IMR-90 (cell line): ENCODE measurements around the gene GGT6. TPM values are rescaled to one million over a fixed set of nuclear protein-coding genes. Genes with fewer than 3 reads are reported as not detected.

Source experiments
- ATAC-seq: fragments of 200-7000 bp; cut with Tn5 transposase; 2 replicates; pipeline ENCODE4 v1.9.1; 2020; ENCODE audit warnings: low read depth, mild to moderate bottlenecking, moderate library complexity
- BruUV-seq: library from RNA; stranded (reverse); fragments of 400-500 nt; replicated peaks from 2 replicates; lab custom pipeline; 2021; lab: Mats Ljungman, UMichigan
- CTCF ChIA-PET: fragments of 300-600 bp; formaldehyde crosslinking; extraction: SDS; loops from one replicate; lab custom pipeline; 2021; ENCODE audit warnings: antibody characterized with exemption; lab: Yijun Ruan, JAX
- POLR2A ChIA-PET: fragments of 300-600 bp; sonication (Branson Sonifier 250); formaldehyde crosslinking; loops from one replicate; lab custom pipeline; 2022; ENCODE audit warnings: antibody characterized with exemption; ENCODE audit not compliant: unreplicated experiment; lab: Charles Lee
- DNase-seq: peaks from one replicate; pipeline ENCODE4 v3.0.0; 2013
- H2AFZ ChIP-seq: replicated peaks from 2 replicates; pipeline ENCODE3; 2013; ENCODE audit warnings: low read length, mild to moderate bottlenecking; ENCODE audit not compliant: poor library complexity
- H2AK5ac ChIP-seq: 2 replicates; pipeline ENCODE4 v1.6.1; 2013; ENCODE audit warnings: low read depth, low read length, inconsistent platforms
- H2AK9ac ChIP-seq: replicated peaks from 2 replicates; pipeline ENCODE3; 2013; ENCODE audit warnings: mild to moderate bottlenecking, low read depth, low read length, moderate library complexity; ENCODE audit not compliant: poor library complexity
- H2BK120ac ChIP-seq: 2 replicates; pipeline ENCODE4 v1.6.1; 2013; ENCODE audit warnings: low read depth, low read length, inconsistent platforms
- H2BK15ac ChIP-seq: 3 replicates; pipeline ENCODE4 v1.6.1; 2013; ENCODE audit warnings: low read depth, low read length, inconsistent platforms
- H2BK20ac ChIP-seq: 2 replicates; pipeline ENCODE4 v1.6.1; 2013; ENCODE audit warnings: low read depth, mild to moderate bottlenecking, inconsistent platforms, low read length, moderate library complexity
- H2BK5ac ChIP-seq: 2 replicates; pipeline ENCODE4 v1.6.1; 2013; ENCODE audit warnings: mild to moderate bottlenecking, low read depth, low read length, inconsistent platforms; ENCODE audit not compliant: poor library complexity, severe bottlenecking
- H3K14ac ChIP-seq: replicated peaks from 2 replicates; pipeline ENCODE4 v1.6.1; 2013; ENCODE audit warnings: low read depth, low read length, inconsistent platforms
- H3K18ac ChIP-seq: 2 replicates; pipeline ENCODE4 v1.6.1; 2013; ENCODE audit warnings: low read depth, low read length, control low read depth
- H3K23ac ChIP-seq: 2 replicates; pipeline ENCODE4 v1.6.1; 2013; ENCODE audit warnings: low read depth, low read length, inconsistent platforms
- H3K27ac ChIP-seq: 2 replicates; pipeline ENCODE4 v1.5.1; 2013; ENCODE audit warnings: mild to moderate bottlenecking, control low read depth, low read length; ENCODE audit not compliant: insufficient read depth
- H3K27me3 ChIP-seq: 2 replicates; pipeline ENCODE4 v1.6.1; 2013; ENCODE audit warnings: low read length; ENCODE audit not compliant: control insufficient read depth, insufficient read depth
- H3K36me3 ChIP-seq: 2 replicates; pipeline ENCODE4 v1.6.1; 2013; ENCODE audit warnings: low read length, mixed read lengths; ENCODE audit not compliant: control insufficient read depth, insufficient read depth
- H3K4ac ChIP-seq: 2 replicates; pipeline ENCODE4 v1.6.1; 2013; ENCODE audit warnings: low read depth, low read length, inconsistent platforms
- H3K4me1 ChIP-seq: 2 replicates; pipeline ENCODE4 v1.6.1; 2013; ENCODE audit warnings: low read length, mixed read lengths; ENCODE audit not compliant: control insufficient read depth, insufficient read depth
- H3K4me2 ChIP-seq: 2 replicates; pipeline ENCODE4 v1.6.1; 2013; ENCODE audit warnings: low read depth, mild to moderate bottlenecking, control low read depth, low read length, moderate library complexity
- H3K4me3 ChIP-seq: 2 replicates; pipeline ENCODE4 v1.5.1; 2013; ENCODE audit warnings: low read depth, mild to moderate bottlenecking, control low read depth, low read length, moderate library complexity; ENCODE audit not compliant: insufficient read depth
- H3K56ac ChIP-seq: 2 replicates; pipeline ENCODE4 v1.6.1; 2013; ENCODE audit warnings: low read length, inconsistent platforms; ENCODE audit not compliant: insufficient read depth; ENCODE audit errors: extremely low read depth
- H3K79me1 ChIP-seq, 2 experiments: 2 replicates each; pipeline ENCODE4 v1.6.1; 2013; ENCODE audit warnings: low read length in 2 of 2, inconsistent platforms in 1 of 2, low read depth in 1 of 2
- H3K9ac ChIP-seq: 2 replicates; pipeline ENCODE4 v1.6.1; 2013; ENCODE audit warnings: low read depth, low read length, control low read depth
- H3K9me1 ChIP-seq: 2 replicates; pipeline ENCODE4 v1.6.1; 2013; ENCODE audit warnings: low read length, inconsistent platforms; ENCODE audit not compliant: insufficient read depth
- H3K9me3 ChIP-seq: 2 replicates; pipeline ENCODE4 v1.6.1; 2013; ENCODE audit warnings: low read length; ENCODE audit not compliant: control insufficient read depth, insufficient read depth
- H4K20me1 ChIP-seq: 2 replicates; pipeline ENCODE4 v1.6.1; 2013; ENCODE audit warnings: low read length, inconsistent platforms; ENCODE audit not compliant: insufficient read depth
- H4K5ac ChIP-seq: 2 replicates; pipeline ENCODE4 v1.6.1; 2013; ENCODE audit warnings: mild to moderate bottlenecking, low read depth, low read length, control low read depth
- H4K8ac ChIP-seq, 2 experiments: 2 replicates each; pipeline ENCODE4 v1.6.1; 2013; ENCODE audit warnings: low read depth in 2 of 2, low read length in 2 of 2, control low read depth in 1 of 2, inconsistent platforms in 1 of 2
- H4K91ac ChIP-seq: 2 replicates; pipeline ENCODE4 v1.6.1; 2013; ENCODE audit warnings: low read depth, low read length, inconsistent platforms; ENCODE audit not compliant: insufficient read depth
- BHLHE40 ChIP-seq: fragments of 150-350 bp; IDR thresholded peaks from 2 replicates; pipeline ENCODE4 v1.6.1; 2016; ENCODE audit warnings: mild to moderate bottlenecking, low read depth, low read length
- CEBPB ChIP-seq: IDR thresholded peaks from 2 replicates; pipeline ENCODE4 v1.6.1; 2012; ENCODE audit warnings: low read depth, low read length, improper control_type of control experiment
- CHD1 ChIP-seq: IDR thresholded peaks from 2 replicates; pipeline ENCODE4 v1.6.1; 2012; ENCODE audit warnings: low read depth, low read length, improper control_type of control experiment
- FOS ChIP-seq: fragments of 150-350 bp; IDR thresholded peaks from 2 replicates; pipeline ENCODE4 v1.6.1; 2016; ENCODE audit warnings: low read depth, low read length
- MAFK ChIP-seq: IDR thresholded peaks from 2 replicates; pipeline ENCODE4 v1.6.1; 2012; ENCODE audit warnings: low read depth, low read length, improper control_type of control experiment
- MAZ ChIP-seq: IDR thresholded peaks from 2 replicates; pipeline ENCODE4 v1.6.1; 2012; ENCODE audit warnings: low read depth, mild to moderate bottlenecking, low read length, improper control_type of control experiment, moderate library complexity, borderline replicate concordance
- MXI1 ChIP-seq: IDR thresholded peaks from 2 replicates; pipeline ENCODE4 v1.6.1; 2012; ENCODE audit warnings: low read depth, mild to moderate bottlenecking, low read length, moderate library complexity, borderline replicate concordance
- NFE2L2 ChIP-seq: fragments of 150-350 bp; IDR thresholded peaks from 2 replicates; pipeline ENCODE4 v1.6.1; 2016; ENCODE audit warnings: low read depth, mild to moderate bottlenecking, low read length
- POLR2A ChIP-seq: IDR thresholded peaks from 2 replicates; pipeline ENCODE4 v1.6.1; 2012; ENCODE audit warnings: mild to moderate bottlenecking, low read depth, low read length
- RAD21 ChIP-seq: IDR thresholded peaks from 2 replicates; pipeline ENCODE4 v1.6.1; 2012; ENCODE audit warnings: low read length, improper control_type of control experiment
- RCOR1 ChIP-seq: IDR thresholded peaks from 2 replicates; pipeline ENCODE4 v1.6.1; 2012; ENCODE audit warnings: mild to moderate bottlenecking, low read length, improper control_type of control experiment; ENCODE audit not compliant: insufficient replicate concordance
- RFX5 ChIP-seq: IDR thresholded peaks from 2 replicates; pipeline ENCODE4 v1.8.0; 2012; ENCODE audit warnings: low read depth, mild to moderate bottlenecking, low read length, moderate library complexity
- SMC3 ChIP-seq: fragments of 150-350 bp; IDR thresholded peaks from 2 replicates; pipeline ENCODE4 v1.6.1; 2016; ENCODE audit warnings: low read depth, mild to moderate bottlenecking, antibody characterized with exemption, low read length, moderate library complexity
- WGBS, 2 experiments: methylation state at CpG; one replicate each; pipeline versions ENCODE4 v1.1.5 to v1.1.7; 2013; ENCODE audit warnings: missing lambda C conversion rate in 2 of 2; ENCODE audit not compliant: insufficient read length in 1 of 2; ENCODE audit errors: extremely low coverage in 2 of 2; 5-methylcytosine and 5-hydroxymethylcytosine counted together
- dilution Hi-C: fragments of 300-500 bp; cut with HindIII; formaldehyde crosslinking; loops from one replicate; pipeline ENCODE4 v1.14.3; 2018; ENCODE audit warnings: low sequenced_read_pairs; ENCODE audit not compliant: unreplicated experiment
- in situ Hi-C: fragments of 300-500 bp; cut with MboI; formaldehyde crosslinking; loops from 3 replicates; pipeline ENCODE4 v1.14.3; 2019; ENCODE audit warnings: low sequenced_read_pairs, inconsistent platforms, mixed read lengths
- intact Hi-C: fragments of 100-400 bp; cut with micrococcal nuclease; formaldehyde crosslinking; loops from 2 replicates; pipeline ENCODE4 v1.10.0; 2022
- polyA plus RNA-seq, 3 experiments: library from polyadenylated mRNA; depleted of rRNA; stranded (reverse); fragments of >200 nt; gene quantifications; 2 replicates each; pipeline ENCODE4 v1.2.3, GENCODE V29; 2012; ENCODE audit warnings: low replicate concordance in 1 of 3
- total RNA-seq: library from RNA; depleted of rRNA; stranded (reverse); fragments of >200 nt; gene quantifications from 2 replicates; pipeline ENCODE4 v1.2.3, GENCODE V29; 2012
- TF ChIP-seq, protein P1 (sequence below): conservative IDR thresholded peaks from 2 replicates; pipeline ENCODE4 v1.5.1; 2012; ENCODE audit warnings: mild to moderate bottlenecking, low read depth, low read length, improper control_type of control experiment
- TF ChIP-seq, protein P2 (sequence below): fragments of 150-350 bp; IDR thresholded peaks from 2 replicates; pipeline ENCODE4 v1.6.1; 2017; ENCODE audit warnings: mild to moderate bottlenecking, antibody characterized with exemption, low read length, low read depth
- TF ChIP-seq, protein P3 (sequence below): fragments of 150-350 bp; IDR thresholded peaks from 2 replicates; pipeline ENCODE4 v1.6.1; 2016; ENCODE audit warnings: low read depth, mild to moderate bottlenecking, low read length, moderate library complexity, borderline replicate concordance

Gene GGT6
- total and polyA plus RNA-seq, 2 of the 4 experiments (the other 2 are of a cell fraction), result not detected

DNA sequence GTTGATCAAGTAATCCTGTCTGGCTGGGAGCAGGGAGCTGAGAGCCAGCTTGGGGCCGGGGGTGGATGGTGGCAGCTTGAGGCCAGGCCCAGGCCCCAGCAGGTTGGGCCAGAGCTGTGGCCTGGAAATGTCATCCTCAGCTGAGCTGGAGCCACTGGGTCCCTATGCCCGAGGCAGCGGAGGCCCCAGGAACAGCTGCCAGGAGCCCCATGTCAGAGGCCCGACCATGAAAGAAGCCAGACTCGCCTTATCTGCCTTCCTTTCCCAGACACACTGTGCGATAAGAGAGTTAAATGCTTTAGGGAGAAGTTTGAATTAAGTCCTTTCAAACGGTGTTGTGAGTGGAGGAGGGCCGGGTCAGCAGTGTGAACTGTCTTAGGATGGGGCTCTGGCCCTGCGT is 27.4 kb upstream of the GGT6 start:
- H3K4me3 ChIP-seq, result no peak overlapping the region
- H3K27ac ChIP-seq, result no peak overlapping the region
- no peak overlapping the region for H2BK15ac ChIP-seq
- no peak overlapping the region for H3K14ac ChIP-seq
- no peak overlapping the region for H2BK20ac ChIP-seq
- no peaks in the 10 kb centered on the region for H3K36me3 ChIP-seq
- peaks cover 75% of the 10 kb centered on the region for H3K27me3 ChIP-seq
- H3K4me1 ChIP-seq, result peaks cover 2% of the 10 kb centered on the region; the same call in 1 of the 2 replicates
- H4K8ac ChIP-seq, result no peak overlapping the region
- in situ Hi-C loops (no loop called here), dilution Hi-C loops (no loop called here), intact Hi-C loops (no loop called here)
- no peak overlapping the region for H2AK5ac ChIP-seq
- DNase-seq, result no peak
- no peaks in the 10 kb centered on the region for H4K20me1 ChIP-seq
- H3K9me3 ChIP-seq, result no peaks in the 10 kb centered on the region
- H3K4ac ChIP-seq, result no peak overlapping the region
- no peak overlapping the region for H4K91ac ChIP-seq
- TF ChIP-seq CEBPB, result no peak
- no peak for TF ChIP-seq SMC3
- no peak for TF ChIP-seq RCOR1
- no peak for TF ChIP-seq RFX5
- no peak for TF ChIP-seq MAFK
- no peak for TF ChIP-seq POLR2A
- TF ChIP-seq, protein P1, sequence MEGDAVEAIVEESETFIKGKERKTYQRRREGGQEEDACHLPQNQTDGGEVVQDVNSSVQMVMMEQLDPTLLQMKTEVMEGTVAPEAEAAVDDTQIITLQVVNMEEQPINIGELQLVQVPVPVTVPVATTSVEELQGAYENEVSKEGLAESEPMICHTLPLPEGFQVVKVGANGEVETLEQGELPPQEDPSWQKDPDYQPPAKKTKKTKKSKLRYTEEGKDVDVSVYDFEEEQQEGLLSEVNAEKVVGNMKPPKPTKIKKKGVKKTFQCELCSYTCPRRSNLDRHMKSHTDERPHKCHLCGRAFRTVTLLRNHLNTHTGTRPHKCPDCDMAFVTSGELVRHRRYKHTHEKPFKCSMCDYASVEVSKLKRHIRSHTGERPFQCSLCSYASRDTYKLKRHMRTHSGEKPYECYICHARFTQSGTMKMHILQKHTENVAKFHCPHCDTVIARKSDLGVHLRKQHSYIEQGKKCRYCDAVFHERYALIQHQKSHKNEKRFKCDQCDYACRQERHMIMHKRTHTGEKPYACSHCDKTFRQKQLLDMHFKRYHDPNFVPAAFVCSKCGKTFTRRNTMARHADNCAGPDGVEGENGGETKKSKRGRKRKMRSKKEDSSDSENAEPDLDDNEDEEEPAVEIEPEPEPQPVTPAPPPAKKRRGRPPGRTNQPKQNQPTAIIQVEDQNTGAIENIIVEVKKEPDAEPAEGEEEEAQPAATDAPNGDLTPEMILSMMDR, result no peak
- no peak for TF ChIP-seq FOS
- no peak for TF ChIP-seq CHD1
- TF ChIP-seq RAD21, result no peak
- TF ChIP-seq BHLHE40, result no peak
- TF ChIP-seq, protein P2, sequence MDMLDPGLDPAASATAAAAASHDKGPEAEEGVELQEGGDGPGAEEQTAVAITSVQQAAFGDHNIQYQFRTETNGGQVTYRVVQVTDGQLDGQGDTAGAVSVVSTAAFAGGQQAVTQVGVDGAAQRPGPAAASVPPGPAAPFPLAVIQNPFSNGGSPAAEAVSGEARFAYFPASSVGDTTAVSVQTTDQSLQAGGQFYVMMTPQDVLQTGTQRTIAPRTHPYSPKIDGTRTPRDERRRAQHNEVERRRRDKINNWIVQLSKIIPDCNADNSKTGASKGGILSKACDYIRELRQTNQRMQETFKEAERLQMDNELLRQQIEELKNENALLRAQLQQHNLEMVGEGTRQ, result no peak
- TF ChIP-seq NFE2L2, result no peak
- TF ChIP-seq, protein P3, sequence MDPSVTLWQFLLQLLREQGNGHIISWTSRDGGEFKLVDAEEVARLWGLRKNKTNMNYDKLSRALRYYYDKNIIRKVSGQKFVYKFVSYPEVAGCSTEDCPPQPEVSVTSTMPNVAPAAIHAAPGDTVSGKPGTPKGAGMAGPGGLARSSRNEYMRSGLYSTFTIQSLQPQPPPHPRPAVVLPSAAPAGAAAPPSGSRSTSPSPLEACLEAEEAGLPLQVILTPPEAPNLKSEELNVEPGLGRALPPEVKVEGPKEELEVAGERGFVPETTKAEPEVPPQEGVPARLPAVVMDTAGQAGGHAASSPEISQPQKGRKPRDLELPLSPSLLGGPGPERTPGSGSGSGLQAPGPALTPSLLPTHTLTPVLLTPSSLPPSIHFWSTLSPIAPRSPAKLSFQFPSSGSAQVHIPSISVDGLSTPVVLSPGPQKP, result no peak
- no peak for TF ChIP-seq MXI1
- TF ChIP-seq MAZ, result no peak
- H2AK9ac ChIP-seq, result no peak overlapping the region
- no peak overlapping the region for H3K56ac ChIP-seq
- H2BK5ac ChIP-seq, result no peak overlapping the region
- H3K4me2 ChIP-seq, result no peak overlapping the region
- ChIA-PET CTCF (interaction anchor here (0.8 kb wide), 1 partner anchor 674 kb away, joined by 4 read pairs; no protein-coding TSS in a partner anchor), POLR2A (no interaction called here)
- no TSS peak for BruUV-seq
- no peak overlapping the region for H3K23ac ChIP-seq
- no peak overlapping the region for H2BK120ac ChIP-seq
- H3K9ac ChIP-seq, result no peak overlapping the region
- no peak overlapping the region for H4K5ac ChIP-seq
- no peaks in the 10 kb centered on the region for H3K9me1 ChIP-seq
- no peak overlapping the region for H2AFZ ChIP-seq
- ATAC-seq, result no peak
- 100% methylated on average over 1 of the region's 9 CpGs; no CpG with 5 or more reads in 1 of the 2 experiments for WGBS, 2 experiments
- H3K18ac ChIP-seq, result no peak overlapping the region
- H3K79me1 ChIP-seq, result no peaks in the 10 kb centered on the region
